ENCODE measurements around the gene CHI3L1. TPM values are rescaled to one million over a fixed set of nuclear protein-coding genes. Genes with fewer than 3 reads are reported as not detected.

Gene CHI3L1
- total RNA-seq, 1 experiment from 2014 or later = not detected

GRCh38 chr1:203219171-203219570 lies 32.7 kb upstream of the CHI3L1 start:
- Histone ChIP-seq H3K14ac (ENCODE audit: insufficient read depth, low read length) (no peak overlapping the region), H2BK20ac (ENCODE audit: low read depth, low read length, poor library complexity, severe bottlenecking) (no peak overlapping the region), H2BK12ac (ENCODE audit: insufficient read length, low read depth, low read length) (no peak overlapping the region), H4K20me1 (ENCODE audit: control insufficient read depth, insufficient read depth, insufficient read length) (no peaks in the 10 kb centered on the region), H3K56ac (ENCODE audit: insufficient read length, low read depth, low read length) (no peak overlapping the region), H2AFZ (ENCODE audit: low read length) (no peak overlapping the region), H3K23me2 (ENCODE audit: insufficient read length, low read depth, low read length, poor library complexity, severe bottlenecking) (no peaks in the 10 kb centered on the region), H2BK15ac (ENCODE audit: low read depth, low read length) (no peak overlapping the region), H3K4ac (ENCODE audit: low read depth, low read length) (no peak overlapping the region), H3K4me2 (ENCODE audit: insufficient read depth, insufficient read length, low read length) (no peak overlapping the region), H4K91ac (ENCODE audit: insufficient read length, low read depth, low read length) (no peak overlapping the region), H3K27ac (ENCODE audit: insufficient read length, low read depth, low read length) (no peak overlapping the region), H3K9me3 (ENCODE audit: control insufficient read depth, low read depth, low read length) (no peaks in the 10 kb centered on the region), H4K5ac (ENCODE audit: insufficient read length, low read depth, low read length) (no peak overlapping the region), H3K4me1 (ENCODE audit: insufficient read depth, low read length) (no peaks in the 10 kb centered on the region; the same call in 1 of the 2 replicates), H3K79me2 (ENCODE audit: insufficient read depth, low read length) (no peaks in the 10 kb centered on the region), H3T11ph (ENCODE audit: low read length) (no peak overlapping the region), H3K23ac (ENCODE audit: insufficient read length, low read depth, low read length) (no peak overlapping the region), H3K18ac (ENCODE audit: insufficient read length, low read depth, low read length) (no peak overlapping the region), H3K79me1 (ENCODE audit: insufficient read depth, low read depth, low read length, poor library complexity, severe bottlenecking) (no peaks in the 10 kb centered on the region), H3K9ac (ENCODE audit: extremely low read depth, insufficient read length, low read length) (no peak overlapping the region), H2BK120ac (ENCODE audit: low read depth, low read length, poor library complexity, severe bottlenecking) (no peak overlapping the region), H3K27me3 (ENCODE audit: insufficient read depth, low read length) (no peaks in the 10 kb centered on the region), H2BK5ac (ENCODE audit: insufficient read length, low read length) (no peak overlapping the region), H2AK5ac (ENCODE audit: insufficient read length, low read length) (no peak overlapping the region), H4K8ac (replicated peaks; ENCODE audit: insufficient read length, low read depth, low read length) (no peak overlapping the region)
- TF ChIP-seq, protein P1, sequence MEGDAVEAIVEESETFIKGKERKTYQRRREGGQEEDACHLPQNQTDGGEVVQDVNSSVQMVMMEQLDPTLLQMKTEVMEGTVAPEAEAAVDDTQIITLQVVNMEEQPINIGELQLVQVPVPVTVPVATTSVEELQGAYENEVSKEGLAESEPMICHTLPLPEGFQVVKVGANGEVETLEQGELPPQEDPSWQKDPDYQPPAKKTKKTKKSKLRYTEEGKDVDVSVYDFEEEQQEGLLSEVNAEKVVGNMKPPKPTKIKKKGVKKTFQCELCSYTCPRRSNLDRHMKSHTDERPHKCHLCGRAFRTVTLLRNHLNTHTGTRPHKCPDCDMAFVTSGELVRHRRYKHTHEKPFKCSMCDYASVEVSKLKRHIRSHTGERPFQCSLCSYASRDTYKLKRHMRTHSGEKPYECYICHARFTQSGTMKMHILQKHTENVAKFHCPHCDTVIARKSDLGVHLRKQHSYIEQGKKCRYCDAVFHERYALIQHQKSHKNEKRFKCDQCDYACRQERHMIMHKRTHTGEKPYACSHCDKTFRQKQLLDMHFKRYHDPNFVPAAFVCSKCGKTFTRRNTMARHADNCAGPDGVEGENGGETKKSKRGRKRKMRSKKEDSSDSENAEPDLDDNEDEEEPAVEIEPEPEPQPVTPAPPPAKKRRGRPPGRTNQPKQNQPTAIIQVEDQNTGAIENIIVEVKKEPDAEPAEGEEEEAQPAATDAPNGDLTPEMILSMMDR (conservative IDR thresholded peaks at IDR 0.05) = no peak
- WGBS (ENCODE audit: extremely low coverage, insufficient read length, low lambda C conversion rate) = no CpG with 5 or more reads among the region's 1 CpG
- Mint-ChIP-seq H3K27me3 (ENCODE audit: low read depth) (peaks cover 17% of the 10 kb centered on the region), H3K36me3 (ENCODE audit: insufficient read depth in 1 of 3, low read depth in 3 of 3) (no peaks in the 10 kb centered on the region; a peak in 1 of 7 replicates), H3K4me3 (no peak overlapping the region), H3K9me3 (no peaks in the 10 kb centered on the region; a peak in 1 of 5 replicates), H3K4me1 (peaks cover 13 to 29% of the 10 kb centered on the region in 2 experiments), H3K27ac (no peak overlapping the region)
- peak; percentile 10 for DNase-seq
